Measurements from ENCODE around the gene BAIAP3. TPM values are rescaled to one million over a fixed set of nuclear protein-coding genes. Genes with fewer than 3 reads are reported as not detected.
"Not testable (repeated sequence)": the region's sequence is repeated elsewhere in the genome, so short reads cannot be mapped to it uniquely, and the experiment has no call there.

Gene BAIAP3, protein sequence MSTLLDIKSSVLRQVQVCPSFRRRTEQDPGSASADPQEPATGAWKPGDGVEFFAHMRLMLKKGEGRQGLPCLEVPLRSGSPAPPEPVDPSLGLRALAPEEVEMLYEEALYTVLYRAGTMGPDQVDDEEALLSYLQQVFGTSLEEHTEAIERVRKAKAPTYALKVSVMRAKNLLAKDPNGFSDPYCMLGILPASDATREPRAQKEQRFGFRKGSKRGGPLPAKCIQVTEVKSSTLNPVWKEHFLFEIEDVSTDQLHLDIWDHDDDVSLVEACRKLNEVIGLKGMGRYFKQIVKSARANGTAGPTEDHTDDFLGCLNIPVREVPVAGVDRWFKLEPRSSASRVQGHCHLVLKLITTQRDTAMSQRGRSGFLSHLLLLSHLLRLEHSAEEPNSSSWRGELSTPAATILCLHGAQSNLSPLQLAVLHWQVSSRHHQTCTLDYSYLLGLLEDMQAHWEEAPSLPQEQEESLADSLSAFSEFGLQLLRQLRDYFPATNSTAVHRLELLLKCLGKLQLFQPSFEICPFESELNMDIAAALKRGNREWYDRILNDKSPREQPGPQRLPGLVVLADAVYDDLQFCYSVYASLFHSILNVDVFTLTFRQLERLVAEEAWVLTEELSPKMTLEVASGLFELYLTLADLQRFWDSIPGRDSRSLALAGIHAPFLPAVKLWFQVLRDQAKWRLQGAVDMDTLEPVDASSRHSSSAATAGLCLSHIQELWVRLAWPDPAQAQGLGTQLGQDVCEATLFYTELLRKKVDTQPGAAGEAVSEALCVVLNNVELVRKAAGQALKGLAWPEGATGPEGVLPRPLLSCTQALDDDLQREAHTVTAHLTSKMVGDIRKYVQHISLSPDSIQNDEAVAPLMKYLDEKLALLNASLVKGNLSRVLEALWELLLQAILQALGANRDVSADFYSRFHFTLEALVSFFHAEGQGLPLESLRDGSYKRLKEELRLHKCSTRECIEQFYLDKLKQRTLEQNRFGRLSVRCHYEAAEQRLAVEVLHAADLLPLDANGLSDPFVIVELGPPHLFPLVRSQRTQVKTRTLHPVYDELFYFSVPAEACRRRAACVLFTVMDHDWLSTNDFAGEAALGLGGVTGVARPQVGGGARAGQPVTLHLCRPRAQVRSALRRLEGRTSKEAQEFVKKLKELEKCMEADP
- 0.34 TPM in 1 of 2 replicates, not detected in the other for total RNA-seq (2014; rRNA removed; shearing (Covaris generic))

DNA sequence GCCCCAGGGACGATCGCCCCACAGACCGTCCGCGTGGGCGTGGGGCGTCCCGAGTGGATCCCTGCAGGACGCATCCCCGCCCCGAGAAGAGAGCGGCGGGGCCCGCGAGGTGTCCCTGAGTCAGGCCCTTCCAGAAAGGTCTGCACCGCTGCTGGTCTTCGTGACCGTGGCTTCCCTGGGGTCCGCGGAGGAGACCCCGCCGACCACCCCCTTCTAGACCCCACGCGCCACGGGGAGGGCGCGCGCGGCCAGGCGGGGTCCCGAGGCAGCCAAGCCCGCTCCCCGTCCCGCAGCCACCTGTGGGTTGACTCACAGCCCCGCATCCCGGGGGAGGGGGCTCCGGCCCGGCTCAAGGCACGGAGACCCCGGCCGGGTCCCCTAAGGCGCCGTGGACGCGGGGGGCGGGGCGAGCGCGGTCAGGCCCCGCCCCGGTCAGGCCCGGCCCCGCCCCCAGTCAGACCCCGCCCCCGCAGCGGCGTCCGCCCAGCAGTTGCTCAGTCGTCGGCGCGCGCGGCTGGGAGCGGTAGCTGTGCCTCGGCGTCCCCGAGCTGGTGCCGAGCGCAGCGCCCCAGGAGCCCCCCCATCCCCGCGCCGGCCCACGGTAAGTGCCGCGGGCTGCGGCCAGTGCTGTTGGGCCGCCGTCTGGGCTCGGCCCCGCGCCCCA is at the start of gene BAIAP3:
Gene BAIAP3 (plus strand): TSS at position 497 of the 664 bp plus-strand sequence. CDS start 4,905 bp downstream, outside the sequence.
- DNase-seq (ENCODE audit: low read depth): no peak

DNA sequence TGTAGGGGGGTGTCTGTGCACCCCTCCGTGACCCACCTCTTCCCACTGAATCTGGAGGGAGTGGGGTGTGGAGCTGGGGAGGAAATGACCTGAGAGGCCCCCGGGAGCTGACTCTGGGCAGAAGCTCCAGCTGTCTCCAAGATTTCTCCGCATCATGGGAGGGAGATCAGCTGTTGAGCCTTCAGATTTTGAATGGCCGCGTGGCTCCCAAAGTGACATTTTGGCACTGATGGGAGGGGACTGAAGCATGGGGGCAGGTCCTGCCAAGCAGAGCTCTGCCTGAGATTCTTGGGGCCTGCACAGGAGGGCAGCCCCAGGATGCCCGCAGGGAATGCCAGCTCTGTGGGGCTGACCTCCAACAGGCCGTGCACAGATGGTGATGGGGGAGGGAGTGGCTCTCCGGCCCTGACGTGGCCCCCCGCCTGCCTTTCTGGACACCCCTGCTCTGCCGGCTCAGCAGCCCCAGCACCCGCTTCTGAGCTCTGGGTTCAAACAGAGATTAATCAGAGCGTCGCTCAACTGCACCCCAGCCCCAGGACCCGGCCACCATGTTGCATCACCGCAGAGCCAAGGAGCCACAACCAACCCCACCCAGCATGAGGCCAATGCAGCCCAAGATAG is 49.3 kb upstream of the BAIAP3 start:
- DNase-seq (ENCODE audit: low read depth): no peak

DNA sequence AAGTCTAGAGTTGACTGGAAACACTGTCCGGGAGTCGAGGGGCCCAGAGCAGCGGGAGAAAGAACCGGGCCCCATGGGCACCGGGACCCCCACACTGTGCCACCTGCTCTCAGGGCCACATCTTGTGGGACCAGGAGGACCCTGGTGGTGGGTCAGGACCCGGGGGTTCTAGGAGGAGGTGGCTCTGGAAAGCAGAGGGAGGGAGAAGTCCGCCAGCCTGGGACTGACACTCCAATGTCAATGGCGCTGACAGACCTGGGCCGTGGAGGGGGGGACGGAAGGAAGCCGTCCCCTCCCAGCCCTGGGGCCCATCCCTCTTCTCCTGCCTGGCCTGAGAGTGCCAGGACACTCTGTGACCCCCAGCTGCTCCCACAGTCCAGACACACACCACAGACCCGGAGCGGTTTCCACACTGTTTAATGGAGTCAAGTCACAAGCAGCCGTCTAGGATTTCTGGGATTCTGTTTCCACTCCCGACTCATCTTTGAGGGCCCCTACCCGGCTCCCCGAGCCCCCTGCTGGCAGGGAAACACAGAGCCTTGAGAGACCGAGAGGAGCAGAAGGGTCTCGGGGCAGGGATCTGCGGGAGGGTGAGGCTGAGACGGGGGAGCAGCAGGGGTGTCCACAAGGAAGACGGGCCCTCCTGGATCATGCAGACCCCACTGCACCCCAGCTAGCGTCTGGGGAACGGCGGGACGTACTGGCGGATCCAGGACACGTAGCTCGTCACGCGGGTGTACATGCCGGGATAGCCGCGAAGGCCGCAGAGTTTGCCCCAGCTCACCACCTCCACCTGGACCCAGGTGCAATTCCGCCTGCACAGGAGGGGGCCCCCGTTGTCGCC is 47.6 kb upstream of the BAIAP3 start:
- DNase-seq (ENCODE audit: low read depth): no peak

DNA sequence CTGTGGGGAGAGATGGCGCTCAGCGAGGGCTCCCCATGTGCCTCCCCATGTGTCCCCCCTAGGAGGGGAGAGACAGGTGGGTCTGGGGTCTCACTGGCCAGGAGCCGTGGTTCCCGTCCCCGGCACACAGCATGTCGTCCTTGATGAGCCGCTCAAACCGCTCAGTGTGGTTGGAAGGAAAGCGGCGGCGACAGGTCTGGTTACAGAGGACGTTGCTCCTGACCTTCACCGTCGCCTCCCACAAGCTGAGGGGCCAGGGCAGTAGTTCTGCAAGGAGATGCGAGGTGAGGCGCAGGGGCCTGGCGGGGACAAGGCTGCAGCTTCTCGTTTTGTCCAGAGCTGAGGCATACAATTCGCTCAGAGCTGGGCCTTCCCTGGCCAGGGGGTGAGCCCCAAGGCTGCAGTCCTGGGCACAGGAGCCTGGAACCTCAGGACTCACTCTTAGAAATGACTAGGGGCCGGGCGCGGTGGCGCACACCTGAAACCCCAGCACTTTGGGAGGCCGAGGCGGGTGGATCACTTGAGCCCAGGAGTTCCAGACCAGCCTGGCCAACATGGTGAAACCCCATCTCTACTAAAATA is 46.8 kb upstream of the BAIAP3 start:
- DNase-seq (ENCODE audit: low read depth): no peak

DNA sequence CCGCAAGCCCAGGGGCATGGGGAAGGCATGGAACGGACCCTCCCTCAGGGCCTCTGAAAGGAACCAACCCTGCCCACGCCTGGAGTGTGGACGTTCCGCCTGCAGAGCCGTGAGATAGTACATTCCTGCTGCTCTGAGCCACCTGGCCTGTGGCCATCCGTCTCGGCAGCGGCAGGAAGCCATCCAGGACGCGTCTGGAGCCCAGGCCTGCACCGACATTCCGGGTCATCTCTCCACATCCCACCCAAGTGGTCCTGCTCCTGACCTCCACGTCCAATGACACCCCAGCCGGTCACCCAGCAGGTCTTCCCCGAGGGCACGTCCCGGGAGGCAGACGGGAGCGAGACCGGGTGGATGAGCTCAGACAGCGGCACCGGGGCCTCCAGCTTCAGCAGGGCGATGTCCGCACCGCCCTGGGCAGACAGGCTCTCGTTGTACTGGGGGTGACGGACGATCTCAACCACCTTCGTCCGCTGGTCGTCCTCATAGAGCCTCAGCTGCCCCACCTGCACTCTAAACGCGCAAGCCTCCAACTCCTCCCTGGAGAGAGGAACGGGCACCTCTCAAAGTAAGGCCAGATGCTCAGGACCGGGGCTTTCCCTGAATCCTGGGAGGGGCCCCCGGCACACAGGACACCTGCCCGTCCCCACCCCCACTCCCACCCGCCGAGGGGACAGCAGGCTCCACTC is 45.3 kb upstream of the BAIAP3 start:
- DNase-seq (ENCODE audit: low read depth): no peak

DNA sequence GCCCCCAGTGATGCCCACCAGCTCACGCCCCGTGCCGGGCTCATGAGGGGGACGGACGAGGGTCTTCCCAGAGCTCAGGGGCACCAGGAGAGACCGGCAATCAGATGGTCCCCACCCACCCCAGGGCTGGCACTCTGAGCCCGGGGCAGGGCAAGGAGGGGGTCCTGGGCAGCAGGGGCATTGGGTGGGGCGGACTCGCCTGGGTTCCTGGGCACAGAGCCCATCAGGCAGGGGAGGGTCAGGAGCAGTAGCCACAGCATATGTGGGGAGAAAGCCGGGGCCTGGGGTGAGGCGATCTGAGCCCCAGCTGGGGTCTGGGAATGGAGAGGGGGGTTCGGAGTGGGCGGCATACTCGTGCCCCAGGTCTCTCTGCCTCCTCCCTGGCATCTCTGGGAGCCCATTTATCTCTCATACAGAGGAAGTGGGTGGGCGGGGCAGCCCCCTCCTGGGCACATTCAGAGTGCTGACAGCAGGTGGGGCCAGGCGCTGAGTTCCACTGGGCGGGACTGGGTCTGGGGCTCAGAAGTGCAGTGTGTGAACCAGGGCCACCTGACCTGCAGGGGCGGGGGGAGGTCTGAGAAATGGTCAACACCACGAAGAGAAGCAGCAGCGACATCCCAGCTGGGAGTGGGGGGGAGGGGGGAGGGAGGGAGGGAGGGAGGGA is 44.5 kb upstream of the BAIAP3 start:
- no peak for DNase-seq (ENCODE audit: low read depth)

DNA sequence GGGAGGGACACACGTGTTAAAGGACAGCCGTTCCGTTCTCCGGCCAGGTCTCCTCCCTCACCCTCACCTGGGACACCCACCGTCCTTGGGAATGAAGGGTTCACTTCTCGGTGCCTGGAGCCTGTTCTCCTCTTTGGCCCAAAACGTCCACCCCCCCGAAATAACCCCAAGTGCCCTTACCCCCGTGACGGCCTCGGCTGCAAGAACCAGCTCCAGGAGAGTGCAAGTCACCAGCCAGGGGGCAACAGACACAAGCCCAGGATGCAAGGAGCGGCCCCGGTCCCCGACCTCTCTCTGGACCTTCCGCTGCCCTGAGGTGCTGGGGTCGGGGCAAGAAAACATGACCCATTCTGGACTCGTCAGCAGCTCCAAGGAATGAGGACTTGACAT is 44.0 kb upstream of the BAIAP3 start:
- no peak for DNase-seq (ENCODE audit: low read depth)

DNA sequence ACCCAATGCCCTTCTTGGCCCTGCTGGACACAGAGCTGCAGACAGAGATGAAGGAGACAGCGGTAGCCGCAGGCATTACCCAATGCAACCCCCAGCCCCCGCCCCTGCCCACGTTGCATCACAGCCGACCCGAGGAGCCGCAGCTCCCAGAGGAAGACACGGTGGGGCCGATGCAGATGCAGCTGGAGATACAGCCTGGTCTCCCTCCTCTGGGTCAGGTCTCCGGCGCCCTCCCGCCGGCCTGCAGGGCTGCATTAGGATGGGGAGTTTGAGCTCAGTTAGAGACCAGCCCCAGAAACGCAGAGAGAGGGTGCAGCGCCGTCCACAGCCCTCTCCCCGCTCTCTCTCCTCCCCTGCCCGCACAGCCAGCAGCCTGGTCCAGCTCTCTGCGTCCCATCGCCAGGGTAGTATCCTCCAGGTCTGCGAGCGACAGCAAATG is 43.4 kb upstream of the BAIAP3 start:
- DNase-seq (ENCODE audit: low read depth): no peak

DNA sequence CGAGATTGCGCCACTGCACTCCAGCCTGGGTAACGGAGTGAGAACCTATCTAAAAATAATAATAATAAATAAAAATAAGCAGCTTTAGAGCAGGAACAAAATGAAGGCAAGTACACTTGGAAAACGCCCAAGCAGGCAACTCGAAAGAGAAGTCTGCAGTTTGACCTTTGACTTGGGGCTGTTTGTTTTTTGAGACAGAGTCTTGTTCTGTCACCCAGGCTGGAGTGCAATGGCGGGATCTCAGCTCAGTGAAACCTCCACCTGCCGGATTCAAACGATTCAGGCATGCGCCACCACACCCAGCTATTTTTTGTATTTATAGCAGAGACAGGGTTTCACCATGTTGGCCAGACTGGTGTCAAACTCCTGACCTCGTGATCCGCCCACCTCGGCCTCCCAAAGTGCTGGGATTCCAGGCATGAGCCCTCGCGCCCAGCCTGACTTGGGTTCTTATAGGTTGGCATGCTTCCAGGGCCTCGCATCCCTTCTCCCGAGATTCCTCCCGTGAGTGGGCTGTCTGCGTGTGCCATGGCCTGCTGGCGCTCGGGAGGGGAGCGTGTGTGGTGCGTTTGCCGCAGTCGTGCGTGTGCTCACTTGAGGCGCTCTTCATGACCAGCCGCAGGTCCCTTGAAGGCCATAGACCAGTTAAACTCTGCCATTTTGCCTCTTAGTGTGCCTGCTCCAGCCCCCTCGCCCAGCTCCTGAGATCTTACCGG is 42.4 kb upstream of the BAIAP3 start:
- DNase-seq (ENCODE audit: low read depth): no peak

DNA sequence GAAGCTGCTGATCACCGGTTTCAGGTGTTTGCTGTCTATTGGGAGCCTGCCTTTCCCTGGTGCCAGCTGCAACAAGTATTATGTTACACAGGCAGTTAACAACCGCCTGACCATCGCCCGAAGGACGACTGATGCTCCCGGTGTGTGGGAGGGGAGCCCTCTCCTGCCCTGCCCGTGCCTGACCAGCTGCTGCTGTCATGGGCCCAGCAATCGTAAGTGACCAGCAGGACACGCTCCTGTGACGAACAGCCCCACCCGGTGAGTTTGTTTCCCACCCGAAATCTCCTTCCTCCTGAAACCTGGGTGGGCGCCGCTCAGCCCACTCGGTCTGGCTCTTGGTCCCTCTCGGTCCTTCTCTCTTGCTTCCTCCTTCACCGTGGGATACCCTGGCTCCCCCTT is 41.9 kb upstream of the BAIAP3 start:
- DNase-seq (ENCODE audit: low read depth): no peak

DNA sequence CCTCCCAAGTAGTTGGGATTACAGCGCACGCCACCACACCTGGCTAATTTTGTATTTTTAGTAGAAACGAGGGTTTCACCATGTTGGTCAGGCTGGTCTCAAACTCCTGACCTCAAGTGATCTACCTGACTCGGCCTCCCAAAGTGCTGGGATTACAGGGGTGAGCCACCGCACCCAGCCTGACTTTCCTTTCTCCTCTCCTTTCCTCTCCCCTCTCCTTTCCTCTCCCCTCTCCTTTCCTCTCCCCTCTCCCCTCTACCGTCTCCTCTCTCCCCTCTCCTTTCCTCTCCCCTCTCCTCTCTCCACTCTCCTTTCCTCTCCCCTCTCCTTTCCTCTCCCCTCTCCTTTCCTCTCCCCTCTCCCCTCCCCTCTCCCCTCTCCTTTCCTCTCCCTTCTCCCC is 41.2 kb upstream of the BAIAP3 start:
- not testable (repeated sequence) for DNase-seq (ENCODE audit: low read depth)

DNA sequence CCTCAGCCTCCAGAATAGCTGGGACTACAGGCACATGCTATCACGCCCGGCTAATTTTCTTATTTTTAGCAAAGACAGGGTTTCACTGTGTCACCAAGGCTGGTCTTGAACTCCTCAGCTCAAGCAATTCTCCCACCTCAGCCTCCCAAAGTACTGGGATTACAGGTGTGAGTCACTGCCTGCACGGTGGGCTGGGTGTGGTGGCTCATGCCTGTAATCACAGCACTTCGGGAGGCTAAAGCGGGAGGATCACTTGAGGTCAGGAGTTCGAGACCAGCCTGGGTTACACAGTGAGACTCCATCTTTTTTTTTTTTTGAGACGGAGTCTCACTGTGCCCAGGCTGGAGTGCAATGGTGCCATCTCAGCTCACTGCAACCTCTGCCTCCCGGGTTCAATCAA is 40.6 kb upstream of the BAIAP3 start:
- DNase-seq (ENCODE audit: low read depth): peak; percentile 32

DNA sequence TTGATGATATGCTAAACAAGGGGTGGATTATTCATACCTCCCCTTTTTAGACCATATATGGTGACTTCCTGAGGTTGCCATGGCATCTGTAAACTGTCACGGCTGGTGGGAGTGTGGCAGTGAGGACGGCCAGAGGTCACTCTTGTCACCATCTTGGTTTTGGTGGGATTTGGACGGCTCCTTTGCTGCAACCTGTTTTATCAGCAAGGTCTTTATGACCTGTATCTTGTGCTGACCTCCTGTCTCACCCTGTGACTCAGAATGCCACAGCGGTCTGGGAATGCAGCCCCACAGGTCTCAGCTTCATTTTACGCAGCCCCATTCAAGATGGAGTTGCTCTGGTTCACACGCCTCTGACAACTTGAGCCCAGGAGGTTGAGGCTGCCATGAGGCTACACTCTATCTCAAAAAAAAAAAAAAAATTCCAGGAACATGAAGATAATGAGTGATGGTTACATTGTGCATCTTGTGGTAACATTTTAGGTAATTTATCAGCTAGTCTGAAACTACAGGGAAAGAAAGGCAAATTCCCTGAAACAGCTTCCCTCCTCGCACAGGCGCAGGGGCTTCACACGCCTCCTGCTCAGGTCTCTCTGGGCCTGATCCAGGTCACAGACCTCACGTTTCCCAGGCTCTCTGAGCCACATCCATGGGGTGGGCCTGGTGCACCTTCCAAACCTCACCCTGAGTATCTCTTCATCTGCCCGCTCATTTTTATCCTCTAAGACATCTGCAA is 39.4 kb upstream of the BAIAP3 start:
- peak; percentile 64 for DNase-seq (ENCODE audit: low read depth)

DNA sequence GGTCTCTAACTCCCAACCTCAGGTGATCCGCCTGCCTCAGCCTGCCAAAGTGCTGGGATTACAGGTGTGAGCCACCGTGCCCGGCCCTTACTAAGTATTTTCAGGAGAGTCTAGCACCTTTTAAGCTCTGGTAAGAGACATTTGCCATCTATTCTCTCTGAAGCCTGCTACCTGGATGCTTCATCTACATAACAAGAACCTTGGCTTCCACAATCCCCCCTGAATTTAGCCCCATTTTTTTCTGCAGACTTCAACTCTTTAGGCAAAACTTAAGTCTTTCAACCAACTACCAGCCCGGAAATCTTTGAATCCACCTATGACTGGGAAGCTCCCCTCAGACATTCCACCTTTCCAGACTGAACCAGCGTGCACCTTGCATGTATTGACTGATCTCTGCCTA is 38.0 kb upstream of the BAIAP3 start:
- no peak for DNase-seq (ENCODE audit: low read depth)

DNA sequence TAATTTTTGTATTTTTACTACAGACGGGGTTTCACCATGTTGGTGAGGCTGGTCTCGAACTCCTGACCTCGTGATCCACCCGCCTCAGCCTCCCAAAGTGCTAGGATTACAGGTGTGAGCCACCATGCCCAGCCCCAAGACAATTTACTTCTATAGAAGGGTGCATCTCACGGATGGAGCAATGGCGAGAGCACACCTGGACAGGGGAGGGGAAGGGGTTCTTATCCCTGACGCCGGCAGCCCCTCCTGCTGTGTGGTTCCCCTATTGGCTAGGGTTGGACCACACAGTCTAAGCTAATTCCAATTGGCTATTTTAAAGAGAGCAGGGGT is 36.8 kb upstream of the BAIAP3 start:
- not testable (repeated sequence) for DNase-seq (ENCODE audit: low read depth)

DNA sequence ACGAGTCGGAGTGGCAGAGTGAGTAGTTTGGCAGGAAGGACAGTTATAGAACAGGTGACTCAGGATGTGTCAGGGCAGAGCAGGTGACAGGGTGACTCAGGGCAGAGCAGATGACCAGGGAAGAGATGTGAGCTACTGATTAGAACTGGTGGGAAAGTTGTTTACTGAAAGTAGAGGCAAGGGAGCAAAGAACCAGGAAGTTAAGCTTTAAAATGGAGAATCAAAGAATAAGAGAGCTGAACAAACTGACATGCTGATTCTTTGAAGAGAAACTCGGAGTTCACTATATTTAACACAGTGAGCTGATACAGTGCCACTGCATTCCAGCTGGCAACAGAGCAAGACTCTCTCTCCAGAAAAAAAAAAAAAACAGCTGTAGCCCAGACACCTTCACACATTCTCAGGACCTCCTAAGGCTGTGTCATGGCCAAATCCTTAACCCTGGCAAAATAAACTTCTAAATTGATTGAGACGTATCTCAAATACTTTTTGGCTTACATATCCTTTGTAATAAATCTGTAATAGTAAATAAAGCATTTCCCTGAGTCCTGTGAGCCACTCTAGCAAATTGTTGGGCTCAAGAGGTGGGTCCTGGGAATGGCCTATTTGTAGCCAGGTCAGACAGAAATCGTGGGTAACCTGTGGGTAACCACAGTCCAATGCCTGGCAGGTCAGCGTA is 36.3 kb upstream of the BAIAP3 start:
- DNase-seq (ENCODE audit: low read depth): peak; percentile 94

DNA sequence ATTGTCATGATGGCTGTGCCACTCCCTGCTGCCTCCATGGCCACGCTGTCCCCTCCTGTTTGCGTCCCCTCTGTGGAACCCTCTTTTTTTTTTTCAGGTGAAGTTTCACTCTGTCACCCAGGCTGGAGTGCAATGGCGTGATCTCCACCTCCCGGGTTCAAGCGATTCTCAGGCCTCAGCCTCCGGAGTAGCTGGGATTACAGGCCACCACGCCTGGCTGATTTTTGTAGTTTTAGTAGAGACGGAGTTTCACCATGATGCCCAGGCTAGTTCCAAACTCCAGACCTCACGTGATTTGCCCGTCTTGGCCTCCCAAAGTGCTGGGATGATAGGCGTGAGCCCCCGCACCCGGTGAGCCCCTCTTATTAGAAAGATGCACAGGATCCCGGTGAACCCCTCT is 35.0 kb upstream of the BAIAP3 start:
- DNase-seq (ENCODE audit: low read depth): no peak
